ENCODE data around the gene AMER3.

GRCh38 chr2:130764035-130764820, 8.9 kb downstream of the AMER3 start:
- no peak for TF ChIP-seq TAF1 (IDR thresholded peaks at IDR 0.05; ENCODE audit: borderline replicate concordance, insufficient read depth, low read length)
- no peak for TF ChIP-seq REST (IDR thresholded peaks at IDR 0.05; ENCODE audit: insufficient read depth in 1 of 2, low read depth in 2 of 2, low read length in 2 of 2)
- no peak for TF ChIP-seq POLR2AphosphoS5 (IDR thresholded peaks at IDR 0.05; ENCODE audit: low read depth, low read length)
